HG03066 (cell line): ENCODE results near the gene HOXB8.

Experiments
- ATAC-seq: cut with Tn5 transposase; IDR thresholded peaks from one replicate; pipeline ENCODE4 v1.9.1; 2021; ENCODE audit warnings: low read depth; ENCODE audit not compliant: unreplicated experiment

HOXB8 gene

DNA sequence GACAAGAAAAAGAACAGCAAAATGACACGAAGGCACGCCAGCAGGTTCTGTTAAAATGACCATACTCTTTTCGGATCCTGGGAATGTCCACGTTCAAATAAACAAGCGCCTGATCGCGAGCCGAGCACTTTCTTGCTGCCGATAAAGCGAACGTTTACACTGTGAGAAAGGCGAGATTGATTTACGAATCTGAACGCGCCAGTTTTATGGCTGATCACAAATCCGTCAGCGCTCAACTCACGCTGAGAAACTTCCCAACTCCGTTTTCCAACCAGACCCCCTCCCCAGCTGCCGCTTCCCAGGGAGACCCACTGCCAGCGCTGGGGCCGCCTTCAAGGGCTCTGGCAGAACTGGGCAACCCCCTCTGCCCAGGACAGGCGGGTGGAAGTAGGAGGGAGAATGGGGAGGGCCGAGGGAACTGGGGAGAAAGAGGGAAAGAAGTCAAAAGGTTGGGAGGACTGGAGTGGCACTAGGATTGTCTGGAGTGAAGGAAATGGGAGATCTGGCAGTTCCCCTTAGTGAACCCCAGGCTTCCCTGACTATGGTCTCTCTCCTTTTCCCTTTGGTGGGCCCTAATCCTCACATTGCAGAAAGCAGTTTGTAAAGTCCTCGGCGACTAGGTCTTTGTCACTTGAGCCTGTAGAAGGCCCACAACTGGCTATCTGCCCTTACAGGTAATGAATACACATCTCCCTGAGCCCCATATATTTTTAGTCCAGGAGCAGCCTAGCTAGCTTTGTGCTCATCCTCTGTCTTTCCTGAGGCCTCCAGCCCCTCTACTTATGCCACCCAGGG lies 43.9 kb downstream of the HOXB8 start:
- no peak for ATAC-seq

DNA sequence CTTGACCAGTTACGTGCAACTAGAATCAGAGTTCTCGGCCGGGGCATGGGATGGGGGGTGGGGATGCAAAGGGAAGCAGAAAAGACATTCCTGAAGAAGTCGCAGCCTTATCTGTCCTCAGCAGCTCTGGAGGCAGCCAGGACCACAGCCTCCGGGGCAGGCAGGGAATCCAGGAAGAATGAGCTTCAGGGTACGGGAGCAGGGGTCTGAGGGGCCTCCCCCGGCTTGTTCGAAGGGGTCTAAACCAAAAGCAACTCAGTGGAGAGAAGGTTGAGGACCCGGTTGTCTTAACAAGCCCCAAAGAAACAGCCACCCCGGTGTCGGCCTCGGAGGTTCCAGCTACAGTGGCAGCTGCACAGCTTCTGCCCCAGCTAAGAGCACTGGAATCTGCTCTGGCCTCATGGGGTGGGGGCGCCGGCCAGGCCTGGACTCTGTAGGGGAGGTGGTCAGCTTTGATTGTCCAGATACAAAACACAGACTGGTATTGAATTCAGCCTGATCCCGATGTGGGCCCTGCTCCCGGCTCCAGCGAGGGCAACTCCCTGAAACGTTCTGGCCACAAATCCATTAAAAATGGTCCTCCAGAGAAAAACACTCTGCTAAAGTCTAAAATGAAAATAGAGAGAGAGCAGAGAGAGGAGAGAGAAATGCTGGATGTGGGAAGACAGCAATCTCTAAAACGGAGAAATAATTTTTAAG lies 44.6 kb downstream of the HOXB8 start:
- no peak for ATAC-seq

DNA sequence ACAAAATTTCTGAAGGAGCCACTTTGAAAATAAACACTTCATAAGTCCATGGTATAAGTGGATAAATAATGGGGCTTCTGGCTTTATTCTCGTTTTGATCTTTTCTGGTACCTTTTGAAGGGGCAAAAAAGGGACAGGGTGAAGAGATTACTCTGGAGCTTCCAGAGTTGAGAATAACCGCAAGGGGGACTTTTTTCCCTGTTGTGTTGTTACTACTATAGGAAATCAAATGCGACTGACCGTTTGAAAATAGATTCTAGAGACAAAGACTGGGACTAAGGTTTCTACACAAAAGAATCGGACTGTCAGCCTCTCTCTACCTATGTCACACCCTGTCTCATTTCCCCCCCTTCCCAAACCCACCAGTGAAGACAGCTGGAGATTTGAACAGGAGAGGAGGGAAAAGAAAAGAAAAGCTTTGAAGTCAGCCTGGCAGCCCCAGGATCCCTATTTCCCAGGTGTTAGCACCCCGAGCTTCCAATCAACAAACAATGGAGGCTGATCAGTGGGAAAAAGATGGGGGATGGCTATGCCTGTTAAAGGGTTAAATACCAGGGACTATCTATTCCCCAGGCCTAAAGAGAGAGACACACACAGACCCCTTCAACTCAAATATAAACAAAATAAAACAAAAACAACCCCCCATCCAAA lies 45.3 kb downstream of the HOXB8 start:
- no peak for ATAC-seq

DNA sequence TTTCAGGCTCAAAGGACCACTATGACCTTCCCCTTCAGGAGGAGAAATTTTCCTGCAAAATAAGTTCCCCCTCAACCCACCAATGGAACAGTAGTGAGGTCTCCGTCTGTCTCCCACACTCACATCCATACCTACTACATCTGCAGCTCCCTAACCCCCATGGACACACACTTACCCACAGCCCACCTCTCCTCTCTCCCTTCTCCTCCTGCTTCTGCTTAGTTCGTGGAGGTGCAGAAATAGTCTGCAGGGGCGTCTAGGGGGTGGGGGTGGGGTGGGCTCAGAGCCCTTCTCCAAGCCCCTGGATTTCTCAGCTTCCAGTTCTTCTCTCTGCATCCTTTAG lies 45.9 kb downstream of the HOXB8 start:
- ATAC-seq: no peak

DNA sequence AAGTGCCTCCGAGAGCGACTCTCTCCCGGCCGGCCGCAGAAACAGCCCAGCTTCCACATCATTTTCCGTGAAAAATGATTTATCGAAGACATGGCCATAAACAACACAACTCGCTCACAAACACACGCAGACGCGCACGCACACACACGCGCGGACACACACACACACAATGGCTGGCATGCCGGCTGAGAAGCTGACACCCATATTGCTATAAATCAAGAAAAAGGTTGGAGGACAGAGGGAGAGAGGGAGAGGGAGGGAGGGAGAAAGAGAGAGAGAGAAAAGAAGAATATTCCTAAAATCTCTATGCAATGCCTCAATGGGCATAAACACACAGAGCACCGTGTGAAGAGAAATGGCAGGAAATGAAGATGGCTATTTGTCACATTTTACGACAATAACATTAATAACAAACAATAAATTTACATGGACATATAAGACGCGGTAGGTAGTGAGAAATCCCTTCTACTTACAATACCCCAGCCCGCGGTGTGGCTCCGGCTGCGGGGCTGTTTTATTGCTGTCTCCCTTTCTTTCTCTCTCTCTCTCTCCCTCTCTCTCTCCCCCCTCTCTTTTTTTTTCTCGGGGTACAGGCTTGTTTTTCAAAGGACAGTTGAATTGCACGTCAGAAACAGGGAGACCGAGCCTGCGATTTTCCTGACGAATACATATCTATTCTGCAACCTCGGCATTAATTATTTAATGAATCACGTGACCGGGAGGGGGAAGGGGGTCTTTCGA lies 46.4 kb downstream of the HOXB8 start:
- ATAC-seq: no peak

DNA sequence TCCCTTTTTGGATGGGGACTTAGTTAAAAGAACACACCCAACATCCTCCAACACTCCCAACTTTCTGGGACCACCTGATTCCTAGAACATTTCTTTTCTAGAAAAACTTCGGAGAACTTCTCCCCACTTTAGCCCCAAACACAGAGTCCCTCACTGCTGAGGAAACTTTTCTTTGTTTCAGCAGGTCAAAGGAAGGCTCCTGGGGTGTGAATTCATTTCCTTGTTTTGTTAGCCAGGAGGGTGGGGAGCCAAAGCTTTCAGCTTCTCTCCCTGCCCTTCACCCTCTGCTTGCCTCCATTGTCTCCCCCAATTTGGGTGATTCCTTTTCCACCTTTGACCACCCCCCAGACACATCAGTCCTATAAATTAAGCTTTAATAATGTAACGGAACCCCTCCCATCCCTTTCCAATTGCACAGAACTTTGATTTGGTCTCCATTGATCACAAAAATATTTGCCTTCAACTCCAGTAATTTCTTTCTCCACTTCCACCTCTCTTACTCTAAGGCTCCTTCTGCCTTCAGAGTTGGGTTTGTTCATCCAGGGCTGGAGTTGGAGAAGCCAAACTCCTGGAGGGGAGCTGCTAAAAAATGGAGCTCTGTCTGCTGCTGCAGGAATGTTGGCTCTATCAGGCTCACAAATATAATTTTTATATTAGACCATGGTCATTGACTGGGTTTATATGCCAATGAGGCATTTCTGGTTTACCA lies 47.3 kb downstream of the HOXB8 start:
- no peak for ATAC-seq

DNA sequence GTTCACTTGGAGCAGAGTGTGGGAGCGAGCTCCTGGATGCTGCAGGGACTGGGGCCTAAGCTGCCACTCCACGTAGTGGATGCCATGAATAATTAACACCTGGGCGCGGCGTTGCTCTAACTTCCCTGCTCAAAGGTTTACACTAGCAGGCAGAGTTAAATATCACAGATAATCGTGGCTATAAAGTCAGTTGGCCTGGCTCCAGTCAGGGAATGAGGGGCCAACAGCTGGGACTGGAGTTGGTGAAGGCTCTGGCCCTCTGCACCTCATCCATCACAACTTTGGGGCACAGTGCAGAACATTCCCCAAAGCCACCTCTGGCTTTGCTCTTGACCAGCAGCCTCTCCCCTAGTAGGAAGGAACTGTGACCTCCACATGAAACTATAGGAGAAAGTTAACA lies 47.9 kb downstream of the HOXB8 start:
- no peak for ATAC-seq

DNA sequence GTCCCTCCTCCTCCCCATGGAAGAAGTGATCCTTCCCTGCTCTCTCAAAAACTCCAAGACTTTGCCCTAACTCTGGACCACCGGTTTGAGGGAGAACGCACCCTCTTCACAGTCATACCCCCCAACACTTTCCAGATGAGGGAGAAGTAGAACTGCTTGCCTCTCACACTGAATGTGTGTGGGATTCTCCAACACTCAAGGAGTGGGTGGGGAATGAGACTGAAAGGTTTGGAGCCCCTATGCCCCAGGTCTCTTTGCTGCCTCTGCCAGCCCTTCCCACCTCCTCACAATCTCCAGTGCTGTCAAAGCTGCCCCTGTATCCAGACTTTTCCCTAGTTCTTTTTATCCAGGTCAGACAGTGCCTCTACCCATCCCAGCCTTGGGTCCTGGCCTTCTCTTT lies 48.4 kb downstream of the HOXB8 start:
- no peak for ATAC-seq

DNA sequence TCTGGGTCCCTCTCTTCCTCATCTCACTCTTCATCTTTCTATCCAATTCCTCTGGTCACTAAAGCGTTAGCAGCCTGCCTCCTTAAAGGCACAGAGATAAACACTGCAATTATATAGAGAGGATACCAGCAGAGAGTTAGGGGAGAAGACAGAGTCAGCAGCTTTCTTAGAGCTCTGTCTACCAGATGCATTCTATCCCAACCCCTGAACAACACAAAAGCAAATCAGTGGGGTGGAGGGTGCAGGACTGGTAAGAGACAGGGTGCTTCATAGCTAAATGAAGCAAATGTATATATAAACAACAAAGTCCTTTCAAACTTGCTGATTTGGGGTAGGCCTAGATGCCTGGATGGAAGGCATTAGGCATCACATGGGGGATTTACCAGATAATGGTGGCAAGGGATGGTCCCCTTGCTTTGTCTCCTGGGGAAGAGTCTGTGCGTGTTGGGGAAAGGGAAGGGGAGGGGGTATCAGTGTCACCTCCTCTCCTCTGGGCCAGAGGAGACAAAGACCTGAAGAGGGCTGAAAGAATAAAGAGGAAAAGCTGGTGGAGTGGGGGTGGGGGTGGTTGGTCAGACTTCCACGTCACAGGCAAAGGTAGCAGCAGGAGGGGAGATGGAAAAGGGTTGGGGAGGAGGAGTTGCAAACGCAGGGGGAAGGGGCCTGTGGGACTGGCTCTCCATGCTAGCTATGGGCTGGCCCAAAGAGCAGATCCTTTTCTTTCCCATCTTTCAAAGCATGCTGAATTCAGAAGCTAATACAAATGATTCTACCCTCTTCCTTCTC lies 49.0 kb downstream of the HOXB8 start:
- no peak for ATAC-seq

DNA sequence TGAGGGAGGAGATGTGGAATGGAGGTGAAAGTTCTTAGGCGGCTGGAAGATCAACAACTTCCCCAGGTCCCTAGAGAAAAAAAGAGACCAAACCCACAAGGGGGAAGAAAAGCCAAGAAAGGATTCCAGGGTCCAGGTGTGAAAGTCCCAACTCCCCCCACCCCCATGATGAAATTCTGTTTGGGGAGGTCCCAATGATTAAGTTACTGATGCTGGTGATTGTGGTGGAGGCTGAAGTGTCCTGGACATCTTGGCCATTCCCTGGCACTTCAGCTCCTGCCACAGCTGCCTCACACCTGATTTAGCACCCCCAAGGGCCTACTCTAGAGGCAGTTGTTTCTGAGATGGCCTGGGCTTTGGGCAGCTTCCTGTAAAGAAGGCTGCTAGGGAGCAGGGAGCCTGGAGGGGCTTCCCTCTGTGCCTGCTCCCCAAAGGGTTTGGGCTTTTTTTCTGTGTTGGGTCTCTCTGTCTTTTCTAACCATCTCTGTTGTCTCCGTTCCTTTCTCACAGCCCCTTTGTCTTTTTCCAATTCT lies 50.0 kb downstream of the HOXB8 start:
- no peak for ATAC-seq

DNA sequence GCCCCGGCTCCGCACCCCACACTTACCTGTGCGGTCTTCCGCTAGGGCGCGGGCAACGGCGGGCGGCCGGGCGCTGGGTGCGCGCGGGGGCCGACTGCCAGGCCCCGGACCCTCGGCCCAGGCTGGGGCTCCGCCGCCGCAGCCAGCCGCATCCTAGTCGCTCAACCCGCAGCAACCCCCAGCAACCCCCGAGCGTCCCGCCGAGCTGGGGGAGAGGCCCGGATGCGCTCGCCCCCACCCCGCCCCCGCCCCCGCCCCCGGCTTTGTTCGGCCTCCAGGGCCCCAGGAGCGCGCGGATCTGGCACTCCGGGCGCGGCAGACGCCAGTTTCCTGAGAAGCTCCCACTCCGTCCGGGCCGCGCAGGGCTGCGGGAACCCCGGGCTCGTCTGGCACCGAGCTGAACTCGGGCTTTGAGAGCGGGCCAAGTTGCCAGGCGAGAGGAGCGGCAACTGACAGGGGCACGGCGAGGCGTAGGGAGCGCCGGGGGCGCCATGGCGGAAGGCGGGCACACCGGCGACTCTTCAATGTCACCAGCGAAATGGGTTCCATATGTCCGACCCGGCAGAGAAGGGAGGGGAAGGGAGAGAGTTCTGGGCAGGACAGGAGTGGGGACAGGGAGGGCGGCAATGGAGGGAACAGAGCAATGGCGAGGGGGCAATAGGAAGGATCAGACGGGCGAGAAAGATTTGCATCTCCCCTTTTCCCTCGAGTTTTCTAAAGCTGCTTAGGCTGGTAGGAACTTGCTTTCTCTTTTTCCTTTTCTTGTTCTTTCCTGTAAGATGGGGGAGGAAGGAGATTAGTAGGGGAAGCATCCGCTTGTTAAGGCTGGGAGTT lies 50.7 kb downstream of the HOXB8 start:
- ATAC-seq: no peak

DNA sequence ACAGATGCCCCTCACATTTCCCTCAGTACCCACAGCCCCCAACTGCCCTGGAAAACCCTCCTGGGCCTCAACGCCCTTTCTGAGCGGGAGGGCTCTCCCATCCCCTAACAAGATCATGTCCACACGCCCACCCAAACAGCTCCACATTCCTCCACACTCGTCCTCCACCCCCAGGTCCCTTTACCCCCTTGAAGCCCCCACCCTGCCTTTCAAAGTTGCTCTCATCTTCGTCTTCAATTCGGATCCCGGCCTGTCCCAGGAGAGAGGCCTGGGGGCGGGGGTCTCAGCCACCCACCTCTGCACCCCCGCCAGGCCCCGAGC lies 51.3 kb downstream of the HOXB8 start:
- no peak for ATAC-seq

DNA sequence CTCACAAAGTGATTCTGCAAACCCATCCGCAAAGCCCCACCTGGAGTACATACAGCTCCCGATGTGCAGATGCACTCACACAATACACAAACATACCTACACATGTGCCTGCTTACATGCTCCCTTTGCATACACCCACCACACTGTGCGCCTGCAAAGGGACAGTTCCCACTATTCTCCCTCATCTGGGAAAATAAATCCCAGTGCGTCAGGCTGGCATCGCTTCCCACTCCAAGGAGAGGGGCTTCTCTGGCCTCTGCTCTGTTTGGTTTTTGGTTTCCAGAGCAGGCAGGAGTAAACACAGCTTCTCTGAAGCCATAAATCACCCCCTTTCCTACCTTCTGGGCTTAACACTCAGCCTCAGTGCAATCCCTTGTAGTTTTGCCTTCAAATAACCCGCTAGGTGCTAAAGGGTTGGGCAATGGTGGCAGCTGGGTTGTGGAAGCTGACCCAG lies 51.7 kb downstream of the HOXB8 start:
- no peak for ATAC-seq

DNA sequence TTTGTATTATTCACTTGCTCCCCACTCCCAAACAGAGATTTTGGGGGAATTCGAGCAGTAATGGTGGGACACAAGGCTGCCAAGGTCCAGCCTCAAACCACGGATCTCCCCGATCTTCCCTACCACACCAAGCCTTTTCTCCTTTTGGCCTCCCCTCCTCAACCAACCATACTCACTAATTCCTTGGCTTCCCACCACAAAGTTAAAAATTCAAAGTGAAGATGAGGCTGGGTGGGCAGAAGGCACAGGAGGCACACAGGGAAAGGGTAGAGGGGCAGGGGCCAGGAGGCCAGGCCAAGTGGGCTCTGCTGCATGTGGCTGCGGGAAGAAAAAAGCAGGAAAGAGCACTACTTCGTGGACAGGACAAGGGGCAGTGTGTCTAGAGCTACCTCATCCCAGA lies 52.2 kb downstream of the HOXB8 start:
- no peak for ATAC-seq
